ENCODE data around the gene PTPN20. TPM values are rescaled to one million over a fixed set of nuclear protein-coding genes. Genes with fewer than 3 reads are reported as not detected.

PTPN20 gene
- total and polyA plus RNA-seq, 2 of the 4 experiments (the other 2 are of a cell fraction) = 0.14 TPM; not detected in 1

DNA sequence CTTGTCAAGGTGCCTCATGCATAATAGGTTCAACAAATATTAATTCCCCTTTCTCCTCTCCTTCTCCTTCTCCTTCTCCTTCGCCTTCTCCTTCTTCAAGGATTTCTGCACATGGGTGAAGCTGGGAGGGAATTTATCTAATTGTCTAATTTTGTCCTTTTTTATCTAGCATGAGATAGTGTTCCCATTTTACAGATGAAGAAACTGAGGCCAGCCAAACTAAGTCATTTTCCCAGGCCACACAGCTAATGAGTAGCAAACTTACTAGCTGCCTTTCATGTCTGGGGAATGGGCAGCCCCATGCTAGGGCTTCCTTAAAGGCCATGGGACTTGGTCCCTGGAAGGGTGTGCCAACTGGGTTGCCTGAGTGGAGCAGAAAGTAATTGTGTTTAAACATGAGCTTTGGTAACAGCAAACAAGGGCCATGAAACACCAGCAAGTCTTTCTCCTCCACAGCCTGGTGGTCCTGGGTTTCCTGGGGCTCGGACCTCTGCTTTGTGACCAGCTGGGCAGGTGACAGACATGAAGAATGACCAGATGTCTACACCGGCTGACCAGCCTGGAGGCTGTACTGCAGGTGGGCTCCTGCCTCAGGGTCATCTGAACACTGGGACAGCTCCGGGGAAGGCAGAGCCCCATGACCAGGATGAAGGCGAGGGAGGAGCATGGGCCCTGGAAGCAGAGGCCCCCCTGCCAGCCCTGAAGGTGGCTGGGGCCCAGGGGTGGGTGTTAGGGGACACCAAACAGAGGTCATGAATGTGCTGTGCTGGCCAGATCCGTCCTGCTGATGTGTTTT is 138.0 kb downstream of the PTPN20 start:
- Histone ChIP-seq H3K79me1 (ENCODE audit: low read depth in 1 of 2, low read length in 2 of 2) (no peaks in the 10 kb centered on the region), H3K4me3 (ENCODE audit: insufficient read depth, low read depth, low read length) (no peak overlapping the region), H3K23ac (ENCODE audit: low read depth, low read length) (no peak overlapping the region), H3K4me2 (ENCODE audit: low read depth, low read length) (no peak overlapping the region), H3K9ac (ENCODE audit: low read depth, low read length) (no peak overlapping the region), H3K4me1 (ENCODE audit: control insufficient read depth, insufficient read depth, low read length) (peaks cover 13% of the 10 kb centered on the region; the same call in 1 of the 2 replicates), H3K27ac (ENCODE audit: insufficient read depth, low read length) (no peak overlapping the region), H2BK20ac (ENCODE audit: low read depth, low read length) (no peak overlapping the region; the same call in 1 of the 2 replicates), H4K5ac (ENCODE audit: low read depth, low read length) (no peak overlapping the region; the same call in 1 of the 2 replicates), H3K56ac (ENCODE audit: extremely low read depth, insufficient read depth, low read length) (no peak overlapping the region), H3K18ac (ENCODE audit: low read depth, low read length) (no peak overlapping the region), H2AFZ (replicated peaks; ENCODE audit: low read length, poor library complexity) (no peak overlapping the region), H3K9me3 (ENCODE audit: control insufficient read depth, insufficient read depth, low read length) (no peaks in the 10 kb centered on the region), H2BK15ac (ENCODE audit: low read depth, low read length) (no peak overlapping the region), H2AK5ac (ENCODE audit: low read depth, low read length) (no peak overlapping the region), H2BK5ac (ENCODE audit: low read depth, low read length, poor library complexity, severe bottlenecking) (no peak overlapping the region), H3K9me1 (ENCODE audit: insufficient read depth, low read length) (no peaks in the 10 kb centered on the region), H2BK120ac (ENCODE audit: low read depth, low read length) (no peak overlapping the region), H2AK9ac (replicated peaks; ENCODE audit: low read depth, low read length, poor library complexity) (no peak overlapping the region), H3K27me3 (ENCODE audit: control insufficient read depth, insufficient read depth, low read length) (no peaks in the 10 kb centered on the region), H4K20me1 (ENCODE audit: insufficient read depth, low read length) (no peaks in the 10 kb centered on the region), H3K14ac (replicated peaks; ENCODE audit: low read depth, low read length) (no peak overlapping the region), H3K4ac (ENCODE audit: low read depth, low read length) (no peak overlapping the region), H4K91ac (ENCODE audit: insufficient read depth, low read depth, low read length) (no peak overlapping the region), H4K8ac (ENCODE audit: low read depth in 2 of 2, low read length in 2 of 2) (no peak overlapping the region), H3K36me3 (ENCODE audit: control insufficient read depth, insufficient read depth, low read length) (no peaks in the 10 kb centered on the region)
- ChIA-PET POLR2A (ENCODE audit: unreplicated experiment) (no interaction called here), CTCF (interaction anchor here (1.3 to 3.0 kb wide), 2 partner anchors 55 to 263 kb away, joined by 3 to 36 read pairs; no protein-coding TSS in a partner anchor)
- intact Hi-C loops (cut with micrococcal nuclease) = no loop called here
- DNase-seq (no peak), ATAC-seq (ENCODE audit: low read depth) (no peak)
- in situ Hi-C loops (cut with MboI; ENCODE audit: low sequenced_read_pairs) = no loop called here
- no TSS peak for BruUV-seq (replicated peaks)
- dilution Hi-C loops (cut with HindIII; ENCODE audit: low sequenced_read_pairs, unreplicated experiment) = no loop called here
- 80% methylated on average over 1 of the region's 6 CpGs; no CpG with 5 or more reads in 1 of the 2 experiments for WGBS, 2 experiments (ENCODE audit: extremely low coverage in 2 of 2, insufficient read length in 1 of 2)
- TF ChIP-seq MAFK (IDR thresholded peaks at IDR 0.05; ENCODE audit: low read depth, low read length) (no peak), NFE2L2 (IDR thresholded peaks at IDR 0.05; ENCODE audit: low read depth, low read length) (no peak), MXI1 (IDR thresholded peaks at IDR 0.05; ENCODE audit: borderline replicate concordance, low read depth, low read length) (no peak), POLR2A (IDR thresholded peaks at IDR 0.05; ENCODE audit: low read depth, low read length) (no peak), MAZ (IDR thresholded peaks at IDR 0.05; ENCODE audit: borderline replicate concordance, low read depth, low read length) (no peak), CHD1 (IDR thresholded peaks at IDR 0.05; ENCODE audit: low read depth, low read length) (no peak), BHLHE40 (IDR thresholded peaks at IDR 0.05; ENCODE audit: low read depth, low read length) (no peak), FOS (IDR thresholded peaks at IDR 0.05; ENCODE audit: low read depth, low read length) (no peak), CEBPB (IDR thresholded peaks at IDR 0.05; ENCODE audit: low read depth, low read length) (no peak), RCOR1 (IDR thresholded peaks at IDR 0.05; ENCODE audit: insufficient replicate concordance, low read length) (no peak), RAD21 (IDR thresholded peaks at IDR 0.05; ENCODE audit: low read length) (no peak), SMC3 (IDR thresholded peaks at IDR 0.05; ENCODE audit: low read depth, low read length) (no peak)
- TF ChIP-seq, protein P1, sequence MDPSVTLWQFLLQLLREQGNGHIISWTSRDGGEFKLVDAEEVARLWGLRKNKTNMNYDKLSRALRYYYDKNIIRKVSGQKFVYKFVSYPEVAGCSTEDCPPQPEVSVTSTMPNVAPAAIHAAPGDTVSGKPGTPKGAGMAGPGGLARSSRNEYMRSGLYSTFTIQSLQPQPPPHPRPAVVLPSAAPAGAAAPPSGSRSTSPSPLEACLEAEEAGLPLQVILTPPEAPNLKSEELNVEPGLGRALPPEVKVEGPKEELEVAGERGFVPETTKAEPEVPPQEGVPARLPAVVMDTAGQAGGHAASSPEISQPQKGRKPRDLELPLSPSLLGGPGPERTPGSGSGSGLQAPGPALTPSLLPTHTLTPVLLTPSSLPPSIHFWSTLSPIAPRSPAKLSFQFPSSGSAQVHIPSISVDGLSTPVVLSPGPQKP (IDR thresholded peaks at IDR 0.05; ENCODE audit: borderline replicate concordance, low read depth, low read length) = no peak
- TF ChIP-seq, protein P2, sequence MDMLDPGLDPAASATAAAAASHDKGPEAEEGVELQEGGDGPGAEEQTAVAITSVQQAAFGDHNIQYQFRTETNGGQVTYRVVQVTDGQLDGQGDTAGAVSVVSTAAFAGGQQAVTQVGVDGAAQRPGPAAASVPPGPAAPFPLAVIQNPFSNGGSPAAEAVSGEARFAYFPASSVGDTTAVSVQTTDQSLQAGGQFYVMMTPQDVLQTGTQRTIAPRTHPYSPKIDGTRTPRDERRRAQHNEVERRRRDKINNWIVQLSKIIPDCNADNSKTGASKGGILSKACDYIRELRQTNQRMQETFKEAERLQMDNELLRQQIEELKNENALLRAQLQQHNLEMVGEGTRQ (IDR thresholded peaks at IDR 0.05; ENCODE audit: low read depth, low read length) = no peak
- TF ChIP-seq, protein P3, sequence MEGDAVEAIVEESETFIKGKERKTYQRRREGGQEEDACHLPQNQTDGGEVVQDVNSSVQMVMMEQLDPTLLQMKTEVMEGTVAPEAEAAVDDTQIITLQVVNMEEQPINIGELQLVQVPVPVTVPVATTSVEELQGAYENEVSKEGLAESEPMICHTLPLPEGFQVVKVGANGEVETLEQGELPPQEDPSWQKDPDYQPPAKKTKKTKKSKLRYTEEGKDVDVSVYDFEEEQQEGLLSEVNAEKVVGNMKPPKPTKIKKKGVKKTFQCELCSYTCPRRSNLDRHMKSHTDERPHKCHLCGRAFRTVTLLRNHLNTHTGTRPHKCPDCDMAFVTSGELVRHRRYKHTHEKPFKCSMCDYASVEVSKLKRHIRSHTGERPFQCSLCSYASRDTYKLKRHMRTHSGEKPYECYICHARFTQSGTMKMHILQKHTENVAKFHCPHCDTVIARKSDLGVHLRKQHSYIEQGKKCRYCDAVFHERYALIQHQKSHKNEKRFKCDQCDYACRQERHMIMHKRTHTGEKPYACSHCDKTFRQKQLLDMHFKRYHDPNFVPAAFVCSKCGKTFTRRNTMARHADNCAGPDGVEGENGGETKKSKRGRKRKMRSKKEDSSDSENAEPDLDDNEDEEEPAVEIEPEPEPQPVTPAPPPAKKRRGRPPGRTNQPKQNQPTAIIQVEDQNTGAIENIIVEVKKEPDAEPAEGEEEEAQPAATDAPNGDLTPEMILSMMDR (conservative IDR thresholded peaks at IDR 0.05; ENCODE audit: low read depth, low read length) = no peak

Measured in IMR-90 (cell line).